Adrenal gland (tissue), 12 donors: Measurements from ENCODE around the gene BHLHE23. TPM values are rescaled to one million over a fixed set of nuclear protein-coding genes. Genes with fewer than 3 reads are reported as not detected.

Experiments
- DNase-seq, 7 donors: peaks; one replicate each; pipeline ENCODE4 v3.0.0-alpha.2; 2019 to 2020
- H3K27ac ChIP-seq, 5 donors: fragments of 200-600 bp; sonication (generic) in 4 of 5; 1 replicate in 3 of 5; 2 replicates in 2 of 5; pipeline versions ENCODE4 v1.5.1 to v1.8.0; 2016 to 2020; ENCODE audit warnings: mild to moderate bottlenecking in 1 of 5
- H3K27me3 ChIP-seq: fragments of 200-600 bp; 2 replicates; pipeline ENCODE4 v1.8.0; 2021
- H3K36me3 ChIP-seq, 2 donors: fragments of 200-600 bp; replicated peaks in 1 of 2; 1 replicate in 1 of 2; 2 replicates in 1 of 2; pipeline versions ENCODE4 v1.5.1 to v1.8.0; 2018 to 2022
- H3K4me1 ChIP-seq, 2 donors: fragments of 200-600 bp; replicated peaks in 1 of 2; 1 replicate in 1 of 2; 2 replicates in 1 of 2; pipeline versions ENCODE4 v1.5.1 to v1.8.0; 2018 to 2021
- H3K4me3 ChIP-seq, 4 donors: fragments of 200-600 bp; sonication (generic) in 3 of 4; one replicate each; pipeline ENCODE4 v1.5.1; 2016 to 2018
- H3K9me3 ChIP-seq, 3 donors: fragments of 200-600 bp; sonication (generic) in 1 of 3; replicated peaks in 1 of 3; 1 replicate in 2 of 3; 2 replicates in 1 of 3; pipeline versions ENCODE4 v1.5.1 to v1.8.0; 2016 to 2021
- CTCF ChIP-seq, 6 experiments: fragments of 450-650 bp in 4 of 6; fragments of 200-600 bp in 2 of 6; sonication (generic) in 1 of 6; IDR thresholded peaks; 1 replicate in 5 of 6; 2 replicates in 1 of 6; pipeline versions ENCODE4 v1.5.1 to v1.8.0; 2016 to 2021; ENCODE audit warnings: antibody characterized with exemption in 6 of 6, mild to moderate bottlenecking in 2 of 6, moderate library complexity in 1 of 6
- POLR2A ChIP-seq, 2 donors: fragments of 450-650 bp; IDR thresholded peaks; one replicate each; pipeline ENCODE4 v1.6.1; 2017; ENCODE audit warnings: antibody characterized with exemption in 2 of 2, mild to moderate bottlenecking in 2 of 2, moderate library complexity in 1 of 2
- WGBS, 4 donors: extraction: QIAGEN DNeasy Blood & Tissue Kit in 2 of 4; methylation state at CpG; one replicate each; pipeline versions ENCODE4 v1.1.5 to v1.1.7; 2013 to 2017; 5-methylcytosine and 5-hydroxymethylcytosine counted together
- intact Hi-C, 2 donors: fragments of 100-400 bp; cut with DNase I; formaldehyde crosslinking; loops; one replicate each; pipeline versions ENCODE4 v1.14.1 to v1.15.0; 2022 to 2023
- polyA plus RNA-seq, 3 donors: library from polyadenylated mRNA; stranded (reverse); fragments of 200-250 nt in 2 of 3; fragments of 350-450 nt in 1 of 3; fragmentation: Illumina TruSeq in 1 of 3; extraction: RNeasy Lipid Tissue Mini Kit (QIAGEN cat#74804) in 1 of 3; gene quantifications; one replicate each; pipeline ENCODE4 v1.2.3, GENCODE V29; 2013 to 2014
- total RNA-seq, 9 donors: library from RNA; depleted of rRNA in 4 of 9; stranded (reverse); fragments of >200 nt in 4 of 9; fragments of 120-200 nt in 1 of 9; fragmentation: NEBNext Ultra II Directional in 1 of 9; extraction: Animal tissue kit (Norgen Biotek cat#: 25700) in 1 of 9; gene quantifications; one replicate each; pipeline versions ENCODE4 v1.1.0 to v1.2.4, GENCODE V29; 2013 to 2023
- donor health status: healthy with polysubstance abuse.
- donor health status: Bipolar disorder and iron deficiency.
- donor health status: DM: yes; HTN: yes; CAD: no.
- donor health status: DM: no; HTN: no; CAD: no.
- donor health status: DM: no; HTN: no; CAD: no.
- donor health status: DM: yes; HTN: yes; CAD: no.

BHLHE23 gene
- total and polyA plus RNA-seq, 12 donors, result not detected

GRCh38 chr20:63026582-63027165 lies 19.9 kb upstream of the BHLHE23 start:
- WGBS, 4 donors, result 66 to 87% (median 77%) methylated on average over 13 of the region's 13 CpGs
- TF ChIP-seq POLR2A (IDR thresholded peaks at IDR 0.05) (no peak), CTCF (IDR thresholded peaks at IDR 0.05) (no peak)
- Histone ChIP-seq H3K27me3 (peaks cover 67% of the 10 kb centered on the region), H3K9me3 (no peaks in the 10 kb centered on the region), H3K4me3 (no peak overlapping the region), H3K27ac (no peak overlapping the region), H3K36me3 (no peaks in the 10 kb centered on the region), H3K4me1 (no peaks in the 10 kb centered on the region)
- no peak for DNase-seq
- intact Hi-C loops, result no loop called here

DNA sequence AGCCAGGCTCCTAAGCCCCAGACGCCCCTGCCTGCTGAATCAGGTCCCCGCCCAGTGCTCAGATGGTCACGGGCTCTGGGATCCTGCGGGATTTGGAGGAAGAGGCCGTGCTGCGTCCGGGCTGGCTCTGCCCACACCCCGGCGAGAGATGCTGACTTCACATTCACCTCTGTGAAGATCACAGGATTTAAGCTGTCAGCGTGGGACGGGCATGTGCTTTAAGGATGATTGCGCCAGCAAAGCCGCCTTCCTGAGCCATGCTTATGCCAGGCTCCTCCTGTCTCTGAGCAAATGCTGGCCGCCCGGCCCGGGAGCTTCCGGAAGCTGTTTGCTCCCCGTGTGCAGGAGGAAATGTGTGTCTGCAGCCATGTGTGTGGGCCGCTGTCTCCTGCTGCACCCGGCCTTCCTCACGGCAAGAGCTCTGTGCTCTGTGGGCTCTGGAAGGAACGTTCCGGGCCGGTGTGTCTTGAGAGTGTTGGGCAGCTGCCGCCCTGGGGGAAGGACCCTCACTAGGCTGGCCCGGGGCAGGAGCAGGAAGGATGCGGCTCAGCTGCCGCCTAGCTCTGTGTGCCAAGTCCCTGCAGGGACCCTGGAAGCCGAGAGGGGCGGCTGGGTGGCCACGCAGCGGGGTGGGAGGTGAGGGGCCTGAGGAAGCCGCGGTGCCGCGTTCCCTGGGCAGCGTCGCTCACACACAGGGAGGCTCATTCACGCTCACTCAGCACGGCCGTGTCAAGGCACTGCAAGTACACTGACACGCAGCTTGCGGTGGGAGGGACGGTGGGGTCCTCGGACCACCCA lies 19.0 kb upstream of the BHLHE23 start:
- Histone ChIP-seq H3K36me3 (no peaks in the 10 kb centered on the region), H3K4me1 (no peaks in the 10 kb centered on the region), H3K9me3 (no peaks in the 10 kb centered on the region), H3K27me3 (peaks cover 57% of the 10 kb centered on the region), H3K4me3 (no peak overlapping the region), H3K27ac (no peak overlapping the region)
- TF ChIP-seq CTCF (IDR thresholded peaks at IDR 0.05) (no peak), POLR2A (IDR thresholded peaks at IDR 0.05) (no peak)
- intact Hi-C loops, result no loop called here
- WGBS, 4 donors, result 45 to 57% (median 52%) methylated on average over 8 to 45 of the region's 45 CpGs
- no peak for DNase-seq

GRCh38 chr20:63024573-63025392 lies 18.0 kb upstream of the BHLHE23 start:
- no peaks in the 10 kb centered on the region for H3K36me3 ChIP-seq
- TF ChIP-seq POLR2A (IDR thresholded peaks at IDR 0.05) (no peak), CTCF (IDR thresholded peaks at IDR 0.05) (no peak)
- no peaks in the 10 kb centered on the region for H3K9me3 ChIP-seq
- no peaks in the 10 kb centered on the region for H3K4me1 ChIP-seq
- no peak for DNase-seq
- 58 to 73% (median 68%) methylated on average over 15 to 28 of the region's 28 CpGs for WGBS, 4 donors
- H3K4me3 ChIP-seq, result no peak overlapping the region
- intact Hi-C loops, result no loop called here
- H3K27ac ChIP-seq, result no peak overlapping the region
- H3K27me3 ChIP-seq, result peaks cover 48% of the 10 kb centered on the region

DNA sequence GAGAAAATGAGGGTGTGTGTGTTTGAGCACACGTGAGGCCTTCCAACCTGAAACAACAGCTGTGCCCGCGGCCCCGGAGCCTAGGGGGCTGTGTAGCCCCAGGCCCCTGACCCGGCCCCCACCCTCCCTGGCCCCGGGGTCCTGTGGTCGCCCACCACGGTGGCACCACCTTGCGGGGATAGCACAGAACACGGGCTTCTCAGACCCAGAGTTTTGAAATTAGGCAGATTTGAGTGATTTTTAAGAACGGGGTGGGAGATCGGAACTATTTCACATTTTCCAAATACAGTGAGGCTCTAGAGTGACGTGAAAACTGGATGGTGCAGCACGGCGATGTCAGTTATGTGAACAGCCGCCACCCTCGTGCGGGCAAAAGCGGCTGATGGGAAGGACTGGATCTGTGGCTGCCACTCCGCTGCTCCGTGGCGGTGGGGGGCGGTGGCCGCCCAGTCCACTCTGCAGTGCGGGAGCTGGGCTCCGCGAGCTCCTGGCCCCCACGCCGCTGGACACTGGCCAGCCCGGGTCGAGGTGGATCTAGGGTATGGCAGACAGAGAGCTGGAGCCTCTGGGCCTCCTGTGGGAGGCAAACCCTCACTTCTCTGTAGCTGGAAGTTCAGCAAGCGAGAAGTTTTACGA lies 17.3 kb upstream of the BHLHE23 start:
- no peak for DNase-seq
- Histone ChIP-seq H3K36me3 (no peaks in the 10 kb centered on the region), H3K27ac (no peak overlapping the region), H3K27me3 (peaks cover 42% of the 10 kb centered on the region), H3K4me3 (no peak overlapping the region), H3K4me1 (no peaks in the 10 kb centered on the region), H3K9me3 (no peaks in the 10 kb centered on the region)
- WGBS, 4 donors, result 76 to 84% (median 79%) methylated on average over 22 to 33 of the region's 33 CpGs
- intact Hi-C loops, result no loop called here
- TF ChIP-seq POLR2A (IDR thresholded peaks at IDR 0.05), result no peak
- no peak for TF ChIP-seq CTCF (IDR thresholded peaks at IDR 0.05)
